K562 (cell line): Measurements from ENCODE around the gene GNA14. TPM values are rescaled to one million over a fixed set of nuclear protein-coding genes. Genes with fewer than 3 reads are reported as not detected.

Source experiments
- ATAC-seq: fragments of 200-7000 bp; cut with Tn5 transposase; 3 replicates; pipeline ENCODE4 v1.9.1; 2020; ENCODE audit warnings: moderate library complexity
- BruUV-seq: library from RNA; stranded (reverse); fragments of 400-500 nt; replicated peaks from 2 replicates; lab custom pipeline; 2021; lab: Mats Ljungman, UMichigan
- CTCF ChIA-PET: fragments of 300-600 bp; formaldehyde crosslinking; extraction: SDS; loops from one replicate; lab custom pipeline; 2021; ENCODE audit warnings: low intra/inter-chr PET ratio; lab: Yijun Ruan, JAX
- POLR2A ChIA-PET: fragments of 300-600, 350-650 bp; sonication (Branson Sonifier 250); formaldehyde crosslinking; extraction: SDS; loops from one replicate; lab custom pipeline; 2021; ENCODE audit warnings: antibody characterized with exemption, inconsistent platforms; lab: Yijun Ruan, JAX
- DNase-seq, 4 experiments: peaks; one replicate each; pipeline versions ENCODE4 v3.0.0 to v3.0.0-alpha.2; 2011 to 2018; ENCODE audit warnings: low spot score in 3 of 4, mixed read lengths in 3 of 4; ENCODE audit errors: extremely low read depth in 1 of 4
- FAIRE-seq: peaks from 2 replicates; lab custom pipeline; 2011; peaks lifted over from hg19 to GRCh38; lab: Jason Lieb, UNC
- H2AFZ ChIP-seq: 2 replicates; pipeline ENCODE4 v1.6.0; 2011; ENCODE audit warnings: low read depth, low read length, control low read depth, inconsistent platforms
- H3K27ac ChIP-seq: fragments of 200-600 bp; 3 replicates; pipeline ENCODE4 v1.8.0; 2011; ENCODE audit warnings: low read depth, mild to moderate bottlenecking, control low read depth, inconsistent platforms, low read length, moderate library complexity, mixed read lengths; ENCODE audit errors: extremely low read depth
- H3K27me3 ChIP-seq, 2 experiments: fragments of 300-600 bp in 1 of 2; 2 replicates in 1 of 2; 3 replicates in 1 of 2; pipeline versions ENCODE4 v1.6.0 to v1.8.0; 2011; ENCODE audit warnings: inconsistent platforms in 2 of 2, low read length in 2 of 2, mild to moderate bottlenecking in 1 of 2, mixed read lengths in 1 of 2, moderate library complexity in 1 of 2; ENCODE audit not compliant: control insufficient read depth in 2 of 2, insufficient read depth in 2 of 2
- H3K36me3 ChIP-seq: fragments of 300-600 bp; 3 replicates; pipeline ENCODE4 v1.8.0; 2011; ENCODE audit warnings: mild to moderate bottlenecking, low read length, inconsistent platforms; ENCODE audit not compliant: control insufficient read depth, insufficient read depth
- H3K4me1 ChIP-seq, 2 experiments: fragments of 200-600 bp in 1 of 2; replicated peaks in 1 of 2; 2 replicates in 1 of 2; 3 replicates in 1 of 2; pipeline versions ENCODE4 v1.5.1 to v1.8.0; 2011; ENCODE audit warnings: inconsistent platforms in 2 of 2, low read length in 2 of 2, mild to moderate bottlenecking in 1 of 2, mixed read lengths in 1 of 2, moderate library complexity in 1 of 2; ENCODE audit not compliant: control insufficient read depth in 2 of 2, insufficient read depth in 2 of 2
- H3K4me2 ChIP-seq: 2 replicates; pipeline ENCODE4 v1.6.1; 2011; ENCODE audit warnings: low read length, control low read depth, inconsistent platforms, mixed read lengths; ENCODE audit not compliant: insufficient read depth
- H3K4me3 ChIP-seq: fragments of 200-600 bp; sonication (generic), shearing (Covaris generic); 2 replicates; pipeline ENCODE4 v1.5.1; 2016; ENCODE audit warnings: control low read depth, inconsistent platforms
- H3K79me2 ChIP-seq: fragments of 200-600 bp; 3 replicates; pipeline ENCODE4 v1.8.0; 2011; ENCODE audit warnings: low read length, inconsistent platforms; ENCODE audit not compliant: control insufficient read depth, insufficient read depth
- H3K9ac ChIP-seq, 2 experiments: 2 replicates each; pipeline versions ENCODE4 v1.6.0 to v1.6.1; 2011; ENCODE audit warnings: low read depth in 2 of 2, low read length in 2 of 2, control low read depth in 1 of 2, inconsistent platforms in 1 of 2, mild to moderate bottlenecking in 1 of 2, mixed read lengths in 1 of 2; ENCODE audit not compliant: insufficient read depth in 1 of 2
- H3K9me1 ChIP-seq: one replicate; pipeline ENCODE4 v1.6.0; 2011; ENCODE audit warnings: inconsistent platforms, mild to moderate bottlenecking, low read length, moderate library complexity; ENCODE audit not compliant: control insufficient read depth, insufficient read depth
- H3K9me3 ChIP-seq: replicated peaks from 2 replicates; pipeline ENCODE4 v1.5.1; 2011; ENCODE audit warnings: low read depth, low read length, inconsistent platforms; ENCODE audit not compliant: control insufficient read depth, insufficient read depth
- H4K20me1 ChIP-seq: replicated peaks from 2 replicates; pipeline ENCODE4 v1.6.1; 2011; ENCODE audit warnings: low read length, inconsistent platforms, mixed read lengths; ENCODE audit not compliant: control insufficient read depth, insufficient read depth
- EGR1 ChIP-seq: fragments of 450-650 bp; conservative IDR thresholded peaks from 2 replicates; pipeline ENCODE4 v1.6.1; 2017; ENCODE audit warnings: mild to moderate bottlenecking
- KLF6 ChIP-seq: fragments of 250-450 bp; sonication (Bioruptor Pico); IDR thresholded peaks from 2 replicates; pipeline ENCODE4 v1.4.0; 2020; ENCODE audit warnings: mild to moderate bottlenecking, moderate library complexity, borderline replicate concordance
- MXI1 ChIP-seq: IDR thresholded peaks from 2 replicates; pipeline ENCODE4 v1.6.1; 2011; ENCODE audit warnings: low read depth, mild to moderate bottlenecking, improper control_type of control experiment, low read length
- NCOA1 ChIP-seq: fragments of 450-650 bp; IDR thresholded peaks from 2 replicates; pipeline ENCODE4 v1.6.1; 2016; ENCODE audit warnings: low read depth
- RBM17 ChIP-seq: fragments of 200-400 bp; formaldehyde crosslinking; IDR thresholded peaks from 2 replicates; pipeline ENCODE4 v1.6.1; 2017; ENCODE audit warnings: low read depth, mild to moderate bottlenecking, low read length, borderline replicate concordance
- RFX1 ChIP-seq: fragments of 450-650 bp; IDR thresholded peaks from 2 replicates; pipeline ENCODE4 v1.6.1; 2016; ENCODE audit warnings: mild to moderate bottlenecking, moderate library complexity
- SNIP1 ChIP-seq: fragments of 450-650 bp; IDR thresholded peaks from 2 replicates; pipeline ENCODE4 v1.7.1; 2017; ENCODE audit warnings: low read depth, mild to moderate bottlenecking
- SRSF3 ChIP-seq: fragments of 200-400 bp; formaldehyde crosslinking; IDR thresholded peaks from 2 replicates; pipeline ENCODE4 v1.6.1; 2016; ENCODE audit warnings: mild to moderate bottlenecking, low read length, moderate library complexity; ENCODE audit not compliant: insufficient read depth
- ZNF431 ChIP-seq: sonication (generic); formaldehyde crosslinking; IDR thresholded peaks from 2 replicates; pipeline ENCODE4 v1.8.0; 2022; ENCODE audit warnings: mild to moderate bottlenecking, missing genetic modification reagents
- ZNF830 ChIP-seq: fragments of 250-450 bp; sonication (Bioruptor Pico); IDR thresholded peaks from 2 replicates; pipeline ENCODE4 v1.5.0; 2021; ENCODE audit warnings: mild to moderate bottlenecking
- WGBS: fragments of 100-300 bp; shearing (Covaris generic); methylation state at CpG from one replicate; pipeline ENCODE4 v1.1.6; 2016; ENCODE audit warnings: low coverage, mixed read lengths; ENCODE audit not compliant: insufficient coverage; ENCODE audit errors: missing lambda C conversion rate; 5-methylcytosine and 5-hydroxymethylcytosine counted together
- in situ Hi-C: fragments of 300-500 bp; cut with MboI; formaldehyde crosslinking; loops from 4 replicates; pipeline ENCODE4 v1.15.0; 2018; ENCODE audit warnings: inconsistent platforms, mixed read lengths
- intact Hi-C: fragments of 100-400 bp; cut with micrococcal nuclease; formaldehyde crosslinking; loops from 2 replicates; pipeline ENCODE4 v1.14.2; 2022
- polyA plus RNA-seq, 8 experiments: library from polyadenylated mRNA; depleted of rRNA in 4 of 8; stranded (reverse) in 5 of 8; unstranded in 3 of 8; fragments of >200 nt; fragmentation: Nextera tagmentation in 2 of 8; fragmentation: Illumina TruSeq in 1 of 8; extraction: Ambion mirVana in 2 of 8; extraction: Trizol in 1 of 8; gene quantifications; 2 replicates each; pipeline versions ENCODE4 v1.2.1 to v1.2.3, GENCODE V29; 2011 to 2014; ENCODE audit warnings: inconsistent platforms in 1 of 8, missing spikeins in 1 of 8
- total RNA-seq, 7 experiments: library from RNA; depleted of rRNA in 6 of 7; stranded (reverse); fragments of >200 nt in 6 of 7; fragmentation: Illumina TruSeq in 2 of 7; extraction: Trizol in 2 of 7; gene quantifications; 2 replicates each; pipeline versions ENCODE4 v1.2.1 to v1.2.3, GENCODE V29; 2011 to 2021; ENCODE audit warnings: low replicate concordance in 1 of 7
- TF ChIP-seq, protein P1 (sequence below): fragments of 250-450 bp; sonication (Bioruptor Pico); IDR thresholded peaks from 2 replicates; pipeline ENCODE4 v1.5.0; 2021
- TF ChIP-seq, protein P2 (sequence below): fragments of 250-450 bp; sonication (Bioruptor Pico); IDR thresholded peaks from 2 replicates; pipeline ENCODE4 v1.8.0; 2021; ENCODE audit warnings: mild to moderate bottlenecking, moderate library complexity

GNA14 gene
- total and polyA plus RNA-seq, 9 of the 15 experiments (the other 6 are each of a cell fraction or from before 2014, with no cell fraction given) = 0.03 to 0.11 (median 0.03) TPM; not detected in 6

DNA sequence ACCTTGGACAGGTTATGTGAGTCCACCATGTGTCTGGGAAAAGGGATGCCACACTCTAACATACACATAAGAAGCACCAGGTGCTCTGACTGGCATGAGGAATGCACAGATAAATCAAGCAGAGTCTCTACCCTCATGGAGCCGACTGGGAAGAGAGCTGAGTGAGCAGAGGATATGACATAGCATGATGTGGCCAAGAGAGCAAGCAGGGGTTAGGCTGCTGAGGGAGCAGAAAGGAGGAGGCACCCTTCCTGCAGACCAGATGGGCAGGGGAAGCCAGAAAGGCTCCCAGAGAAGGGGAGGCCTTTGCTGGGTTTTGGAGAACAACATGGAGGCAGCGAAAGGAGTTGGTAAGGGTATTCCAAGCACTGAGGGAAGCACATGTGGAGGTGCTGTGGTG is 223.1 kb downstream of the GNA14 start:
- intact Hi-C loops = no loop called here
- Histone ChIP-seq H3K4me3 (no peak overlapping the region), H3K9me1 (no peaks in the 10 kb centered on the region), H4K20me1 (no peaks in the 10 kb centered on the region), H3K4me1 (no peaks in the 10 kb centered on the region), H3K9ac (no peak overlapping the region), H3K27me3 (peaks cover 5 to 16% of the 10 kb centered on the region in 2 experiments; a peak in 3 of 5 replicates), H3K4me2 (no peak overlapping the region), H3K27ac (no peak overlapping the region), H3K36me3 (no peaks in the 10 kb centered on the region), H2AFZ (no peak overlapping the region), H3K79me2 (no peaks in the 10 kb centered on the region), H3K9me3 (no peaks in the 10 kb centered on the region)
- ChIA-PET CTCF (no interaction called here), POLR2A (no interaction called here)
- no peak for DNase-seq
- ATAC-seq = no peak
- WGBS = 0% methylated on average over 2 of the region's 2 CpGs
- no peak for FAIRE-seq
- in situ Hi-C loops = loop anchor here (25.0 kb wide), 1 partner anchor 937 kb away; no protein-coding TSS in a partner anchor
- no TSS peak for BruUV-seq
- TF ChIP-seq ZNF431 (CRISPR knock-in tag) (no peak), KLF6 (CRISPR knock-in tag) (no peak), RBM17 (no peak), MXI1 (no peak)

DNA sequence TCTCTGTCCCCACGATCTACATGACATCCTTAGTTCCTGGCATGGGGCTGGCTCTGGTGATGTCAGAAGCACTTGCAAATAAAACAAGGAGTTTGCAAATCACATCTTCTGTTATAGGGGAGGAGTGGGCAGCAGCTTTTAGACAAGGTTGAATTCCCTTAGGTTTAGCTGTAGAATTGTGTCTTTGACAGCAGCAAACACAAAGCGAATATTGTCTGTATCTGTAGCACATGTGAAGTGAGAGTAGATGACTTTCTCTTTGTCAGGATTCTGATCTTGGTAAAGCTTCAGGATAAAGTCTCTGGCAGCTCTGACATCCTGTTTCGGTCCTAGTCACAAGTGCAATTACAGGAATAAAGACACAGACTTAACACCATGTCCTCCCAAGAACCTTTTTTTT is 224.3 kb downstream of the GNA14 start:
- ATAC-seq = no peak
- intact Hi-C loops = no loop called here
- no peak for FAIRE-seq

More for the DNA sequence above, 224.3 kb downstream of the GNA14 start:
- H3K36me3 ChIP-seq = no peaks in the 10 kb centered on the region
- DNase-seq = no peak
- no peaks in the 10 kb centered on the region for H4K20me1 ChIP-seq
- no peaks in the 10 kb centered on the region for H3K9me3 ChIP-seq
- no peak for TF ChIP-seq SNIP1
- TF ChIP-seq NCOA1 = no peak
- TF ChIP-seq RFX1 = no peak
- TF ChIP-seq, protein P1, sequence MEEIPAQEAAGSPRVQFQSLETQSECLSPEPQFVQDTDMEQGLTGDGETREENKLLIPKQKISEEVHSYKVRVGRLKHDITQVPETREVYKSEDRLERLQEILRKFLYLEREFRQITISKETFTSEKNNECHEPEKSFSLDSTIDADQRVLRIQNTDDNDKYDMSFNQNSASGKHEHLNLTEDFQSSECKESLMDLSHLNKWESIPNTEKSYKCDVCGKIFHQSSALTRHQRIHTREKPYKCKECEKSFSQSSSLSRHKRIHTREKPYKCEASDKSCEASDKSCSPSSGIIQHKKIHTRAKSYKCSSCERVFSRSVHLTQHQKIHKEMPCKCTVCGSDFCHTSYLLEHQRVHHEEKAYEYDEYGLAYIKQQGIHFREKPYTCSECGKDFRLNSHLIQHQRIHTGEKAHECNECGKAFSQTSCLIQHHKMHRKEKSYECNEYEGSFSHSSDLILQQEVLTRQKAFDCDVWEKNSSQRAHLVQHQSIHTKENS (CRISPR knock-in tag) = no peak
- TF ChIP-seq ZNF830 = no peak
- TF ChIP-seq, protein P2, sequence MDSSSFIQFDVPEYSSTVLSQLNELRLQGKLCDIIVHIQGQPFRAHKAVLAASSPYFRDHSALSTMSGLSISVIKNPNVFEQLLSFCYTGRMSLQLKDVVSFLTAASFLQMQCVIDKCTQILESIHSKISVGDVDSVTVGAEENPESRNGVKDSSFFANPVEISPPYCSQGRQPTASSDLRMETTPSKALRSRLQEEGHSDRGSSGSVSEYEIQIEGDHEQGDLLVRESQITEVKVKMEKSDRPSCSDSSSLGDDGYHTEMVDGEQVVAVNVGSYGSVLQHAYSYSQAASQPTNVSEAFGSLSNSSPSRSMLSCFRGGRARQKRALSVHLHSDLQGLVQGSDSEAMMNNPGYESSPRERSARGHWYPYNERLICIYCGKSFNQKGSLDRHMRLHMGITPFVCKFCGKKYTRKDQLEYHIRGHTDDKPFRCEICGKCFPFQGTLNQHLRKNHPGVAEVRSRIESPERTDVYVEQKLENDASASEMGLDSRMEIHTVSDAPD (CRISPR knock-in tag) = no peak
- no peak for TF ChIP-seq SRSF3
- no peak for TF ChIP-seq EGR1
- TF ChIP-seq, all 486 proteins: peak for 0
- Histone ChIP-seq H3K4me3 (no peak overlapping the region), H3K4me2 (no peak overlapping the region), H3K9ac (no peak overlapping the region), H3K4me1 (no peaks in the 10 kb centered on the region), H2AFZ (no peak overlapping the region), H3K79me2 (no peaks in the 10 kb centered on the region), H3K27me3 (peaks cover 0 to 8% of the 10 kb centered on the region in 2 experiments; a peak in 2 of 5 replicates), H3K9me1 (no peaks in the 10 kb centered on the region), H3K27ac (no peak overlapping the region)
- in situ Hi-C loops = no loop called here
- ChIA-PET POLR2A (no interaction called here), CTCF (no interaction called here)
- no TSS peak for BruUV-seq
- WGBS = 24% methylated on average over 3 of the region's 3 CpGs
